A204.1 (cell line): ENCODE data around the gene CADPS2.

Experiments
- FAIRE-seq: peaks from 2 replicates; lab custom pipeline; 2012; peaks lifted over from hg19 to GRCh38; lab: Jason Lieb, UNC

CADPS2 gene

GRCh38 chr7:122600042-122600441 lies 286.2 kb downstream of the CADPS2 start:
- FAIRE-seq: no peak

DNA sequence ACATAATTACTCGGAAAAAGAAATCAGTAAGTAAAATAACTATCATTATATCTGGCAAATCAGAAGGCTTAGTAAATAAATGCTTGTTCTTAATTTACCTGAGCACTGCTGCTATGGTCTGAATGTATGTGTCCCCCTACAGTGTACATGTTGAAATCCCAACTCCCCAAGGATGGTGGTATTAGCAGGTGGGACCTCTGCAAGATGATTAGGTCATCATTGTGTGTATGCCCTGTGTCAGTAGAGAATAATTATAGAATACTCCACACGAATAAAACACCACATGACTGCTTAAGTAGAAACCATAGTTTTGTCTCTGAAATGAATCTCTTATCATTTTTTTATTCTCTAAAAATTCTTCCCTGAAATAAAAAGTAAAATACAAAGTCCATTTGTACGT lies 289.0 kb downstream of the CADPS2 start:
- FAIRE-seq: no peak

- no peak for FAIRE-seq
Observed at GRCh38 chr7:122595885-122596284, 290.4 kb downstream of the CADPS2 start.

DNA sequence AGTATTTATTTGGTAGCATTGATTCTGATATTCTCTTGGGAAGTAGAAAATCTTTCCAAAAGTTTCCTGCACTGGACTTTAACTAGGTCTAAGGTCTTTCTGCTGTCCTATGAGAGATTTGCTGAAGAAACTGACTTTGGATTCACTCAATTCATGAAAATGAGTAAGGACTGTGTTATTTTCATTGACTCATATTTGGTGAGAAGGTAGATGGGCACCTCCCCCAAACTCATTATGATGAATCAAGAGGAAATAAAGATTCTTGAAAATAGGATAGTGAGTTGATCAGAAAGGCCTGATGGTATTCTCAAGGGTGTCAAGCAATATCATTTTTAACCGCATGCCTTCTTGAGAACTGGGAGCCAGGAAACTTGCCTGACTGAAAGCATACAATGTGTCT lies 297.6 kb downstream of the CADPS2 start:
- FAIRE-seq: no peak

DNA sequence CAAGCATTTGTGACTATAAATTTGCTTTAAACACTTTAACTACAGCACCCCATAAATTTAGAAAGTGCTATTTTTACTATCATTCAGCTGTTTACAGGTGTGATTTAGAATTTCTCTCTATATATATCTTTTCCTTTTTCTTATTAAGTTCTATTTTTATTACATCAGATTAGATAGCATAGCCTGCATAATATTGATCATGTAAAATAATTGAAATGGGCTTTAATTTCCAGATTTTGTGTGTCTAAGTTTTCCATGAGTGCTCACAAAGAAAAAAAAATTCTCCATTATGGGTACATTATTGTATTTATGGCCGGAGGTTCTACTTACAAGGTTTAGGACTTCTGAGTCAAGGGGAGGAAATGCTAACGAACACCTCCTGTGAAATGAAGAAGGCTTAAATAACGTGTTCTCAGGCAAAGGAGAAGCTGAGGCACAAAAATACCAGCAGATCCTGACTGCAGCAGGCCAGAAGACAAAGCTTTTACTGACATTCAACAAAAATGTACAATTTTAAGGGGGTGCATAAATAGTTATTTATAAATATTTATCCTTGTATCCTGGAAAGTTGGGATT lies 301.5 kb downstream of the CADPS2 start:
- FAIRE-seq: no peak

- no peak for FAIRE-seq
Observed at GRCh38 chr7:122578350-122578749, 307.9 kb downstream of the CADPS2 start.

DNA sequence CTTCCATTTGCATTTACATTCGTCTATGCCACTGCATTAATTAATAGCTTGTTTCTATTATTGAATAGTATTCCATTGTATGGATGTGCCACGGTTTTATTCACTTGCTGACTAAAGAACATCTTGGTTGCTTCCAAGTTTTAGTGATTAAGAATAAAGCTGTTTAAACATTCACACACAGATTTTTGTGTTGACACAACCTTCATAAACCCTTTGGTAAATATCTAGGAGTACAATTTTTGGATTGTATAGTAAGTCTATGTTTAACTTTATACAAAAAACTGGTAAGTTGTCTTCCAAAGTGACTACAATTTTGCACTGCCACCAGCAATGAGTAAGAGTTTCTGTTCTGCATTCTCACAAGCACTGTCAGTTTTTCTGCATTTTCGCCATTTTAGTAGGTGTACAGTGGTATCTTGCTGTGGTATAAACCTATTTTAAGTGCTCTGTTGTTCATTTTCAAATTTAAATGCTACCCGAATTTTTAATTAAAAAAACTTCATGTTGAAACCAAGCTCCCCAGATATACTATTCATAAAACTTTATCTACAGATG lies 308.7 kb downstream of the CADPS2 start:
- no peak for FAIRE-seq

DNA sequence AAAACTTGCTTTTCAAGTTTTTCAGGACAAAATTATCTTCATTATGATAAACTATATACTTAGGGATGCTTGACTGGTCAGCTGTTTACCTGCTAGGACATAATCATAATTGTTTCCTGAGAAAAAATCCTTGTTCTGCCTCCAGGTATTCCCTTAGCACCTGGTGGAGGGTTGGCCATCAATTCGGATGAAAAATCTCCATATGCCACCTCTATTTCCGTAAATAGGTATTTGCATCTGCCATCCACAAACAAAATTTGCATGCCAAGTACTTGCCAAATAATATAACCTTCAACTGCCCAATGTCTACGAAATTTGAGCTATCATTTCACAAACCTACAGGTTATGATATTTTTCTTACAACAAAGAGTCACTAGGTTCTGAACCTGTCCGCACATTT lies 313.6 kb downstream of the CADPS2 start:
- FAIRE-seq: no peak

DNA sequence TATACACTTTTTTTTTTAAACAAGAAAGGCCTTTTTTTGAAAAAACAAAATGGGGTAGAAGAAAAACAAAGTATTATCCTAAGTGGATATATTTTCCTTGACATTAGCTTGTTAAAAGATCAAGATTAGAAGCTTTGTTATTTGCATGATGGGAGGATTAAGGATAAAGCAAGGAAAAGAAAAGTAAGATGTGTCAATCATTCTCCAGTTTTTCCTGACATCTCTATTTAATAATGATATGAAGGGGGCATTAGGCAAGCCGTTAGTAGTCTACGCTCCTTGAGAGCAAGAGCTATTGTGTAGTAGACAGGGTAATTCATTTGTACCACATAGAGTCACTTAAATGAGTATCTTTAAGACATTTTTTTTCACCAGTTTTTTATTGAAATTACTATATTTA lies 324.9 kb downstream of the CADPS2 start:
- FAIRE-seq: no peak

DNA sequence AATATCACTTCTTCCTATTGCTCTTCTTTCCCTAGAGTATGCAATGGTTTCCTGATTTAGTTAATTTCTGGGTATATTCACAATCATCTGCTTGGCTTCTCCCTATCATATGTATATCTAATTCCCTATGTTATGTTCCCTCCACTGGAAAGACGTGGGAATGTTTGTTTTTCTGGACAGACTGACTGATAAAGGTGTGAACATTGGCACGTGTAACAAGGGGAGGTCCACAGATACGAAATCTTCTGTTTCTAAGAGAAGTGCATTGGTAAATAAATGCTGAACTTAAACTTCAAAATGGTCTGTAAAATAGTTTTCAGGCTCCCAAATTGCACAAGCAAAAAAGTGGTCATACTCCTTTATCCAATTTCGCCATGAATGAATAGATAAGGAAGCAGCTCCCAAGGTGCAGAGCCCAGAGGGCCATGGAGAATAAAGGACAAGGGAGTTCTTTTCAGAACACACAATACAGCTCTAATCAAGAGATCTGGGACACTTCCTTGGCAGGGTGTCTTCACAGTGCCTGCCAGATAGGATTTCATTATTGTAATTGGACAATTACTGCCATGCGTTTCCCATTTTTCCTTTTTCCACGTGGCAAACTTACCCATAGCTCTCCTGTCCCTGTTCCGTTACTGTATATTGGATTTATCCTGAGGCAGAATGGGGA lies 329.3 kb downstream of the CADPS2 start:
- FAIRE-seq: no peak

GRCh38 chr7:122556219-122556618 lies 330.0 kb downstream of the CADPS2 start:
- no peak for FAIRE-seq

DNA sequence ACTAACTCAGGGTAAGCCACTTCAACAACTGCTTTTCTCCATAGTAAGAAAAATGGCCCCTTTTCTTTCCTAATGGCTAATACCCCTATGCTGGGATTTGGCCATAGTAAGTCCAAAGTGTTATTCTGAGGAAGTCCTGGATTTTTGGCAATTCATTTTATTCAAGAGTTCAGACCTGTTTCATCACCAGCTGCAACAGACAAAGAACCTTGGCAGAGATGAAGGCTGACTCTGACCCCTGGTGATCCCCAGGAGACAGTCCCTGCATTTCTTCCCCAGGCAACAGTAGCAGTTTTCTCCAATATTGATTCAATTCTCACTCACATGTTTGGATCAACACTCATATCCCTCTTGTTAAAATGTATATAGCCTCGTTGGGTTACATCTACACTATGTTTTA lies 332.5 kb downstream of the CADPS2 start:
- FAIRE-seq: no peak

GRCh38 chr7:122552769-122553168 lies 333.5 kb downstream of the CADPS2 start:
- no peak for FAIRE-seq

- FAIRE-seq: peak; percentile 64
Observed at GRCh38 chr7:122550545-122550944, 335.7 kb downstream of the CADPS2 start.

DNA sequence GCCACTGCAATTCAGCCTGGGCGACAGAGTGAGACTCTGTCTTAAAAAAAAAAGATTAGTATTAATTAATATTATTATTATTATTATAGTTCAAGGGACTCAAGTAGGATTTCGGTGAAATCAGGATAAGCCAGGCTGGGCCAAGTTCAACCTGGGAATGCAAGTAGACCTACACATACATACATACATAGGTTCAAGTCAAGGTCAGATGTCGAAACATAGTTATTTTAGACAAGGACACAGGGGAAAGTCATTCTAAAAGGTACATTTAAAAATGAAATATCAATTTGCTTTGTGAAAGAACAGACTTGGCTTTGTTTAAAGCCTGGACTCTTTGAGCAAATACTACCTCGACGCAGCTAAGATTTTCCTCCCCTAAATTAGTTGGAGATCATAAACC lies 336.7 kb downstream of the CADPS2 start:
- no peak for FAIRE-seq

GRCh38 chr7:122546496-122546895 lies 339.8 kb downstream of the CADPS2 start:
- FAIRE-seq: no peak

- FAIRE-seq: no peak
Observed at GRCh38 chr7:122544463-122544862, 341.8 kb downstream of the CADPS2 start.

DNA sequence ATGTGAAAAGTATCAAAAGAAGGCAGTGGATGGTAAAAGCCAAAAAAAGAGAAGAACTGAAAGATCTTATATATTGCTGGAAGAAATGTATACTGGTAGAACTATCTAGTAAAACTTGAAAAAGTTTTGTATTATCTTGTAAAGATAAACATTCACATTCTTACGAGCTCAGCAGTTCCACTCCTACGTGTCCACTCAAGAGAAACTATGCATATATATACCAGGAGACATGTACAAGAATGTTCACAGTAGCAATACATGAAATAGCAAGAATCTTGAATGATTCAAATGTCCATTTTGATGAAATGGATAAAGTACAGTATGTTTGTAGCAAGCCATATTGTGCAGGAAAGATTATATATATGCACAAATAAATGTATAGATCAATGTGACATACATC lies 342.4 kb downstream of the CADPS2 start:
- no peak for FAIRE-seq

DNA sequence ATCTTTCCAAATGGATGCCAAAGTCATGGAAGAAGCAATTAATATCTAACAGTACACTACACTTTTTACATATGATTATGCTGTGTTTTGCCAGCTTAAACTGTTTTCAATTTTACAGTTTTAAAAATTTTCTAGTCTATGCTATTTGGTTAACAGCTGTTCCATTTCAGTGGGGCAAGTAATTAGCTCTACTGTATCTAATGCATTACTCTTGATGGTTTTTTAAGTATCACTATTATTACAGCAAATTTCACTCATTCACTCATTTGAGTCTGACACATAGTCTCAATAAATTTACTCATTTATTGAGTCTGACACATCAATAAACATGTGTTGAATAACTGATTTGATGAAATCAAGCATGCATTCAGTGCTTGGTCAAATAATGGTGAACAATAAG lies 343.1 kb downstream of the CADPS2 start:
- FAIRE-seq: no peak

GRCh38 chr7:122535086-122535485 lies 351.2 kb downstream of the CADPS2 start:
- no peak for FAIRE-seq

GRCh38 chr7:122532406-122533269 lies 353.6 kb downstream of the CADPS2 start:
- peak; percentile 98 for FAIRE-seq

DNA sequence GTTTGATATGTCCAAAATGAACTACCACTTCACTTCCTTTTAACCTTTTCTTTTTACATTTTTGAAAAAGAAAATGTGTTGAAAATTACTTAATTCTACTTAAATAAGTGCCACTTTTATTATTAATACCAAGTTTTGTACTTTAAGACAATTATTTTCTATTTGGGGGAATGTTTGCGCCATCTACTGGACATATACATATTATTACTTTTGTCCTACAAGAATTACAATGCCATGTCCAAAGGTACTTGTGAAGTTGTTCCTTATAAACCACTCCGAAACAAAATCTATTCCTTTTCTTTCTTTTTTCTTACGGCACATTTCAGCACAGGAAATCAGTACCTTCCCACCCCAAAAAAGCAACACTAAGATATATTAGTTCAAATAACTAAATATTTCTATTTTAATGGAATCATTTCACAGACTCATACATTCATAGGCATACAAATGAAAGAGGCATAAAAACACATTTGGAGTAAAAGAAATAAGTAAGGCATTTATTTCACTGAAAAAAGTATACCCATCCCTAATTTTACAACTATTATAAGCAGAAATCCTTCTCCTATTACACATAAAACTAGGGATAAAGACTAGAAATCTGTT lies 357.3 kb downstream of the CADPS2 start:
- FAIRE-seq: peak; percentile 99

DNA sequence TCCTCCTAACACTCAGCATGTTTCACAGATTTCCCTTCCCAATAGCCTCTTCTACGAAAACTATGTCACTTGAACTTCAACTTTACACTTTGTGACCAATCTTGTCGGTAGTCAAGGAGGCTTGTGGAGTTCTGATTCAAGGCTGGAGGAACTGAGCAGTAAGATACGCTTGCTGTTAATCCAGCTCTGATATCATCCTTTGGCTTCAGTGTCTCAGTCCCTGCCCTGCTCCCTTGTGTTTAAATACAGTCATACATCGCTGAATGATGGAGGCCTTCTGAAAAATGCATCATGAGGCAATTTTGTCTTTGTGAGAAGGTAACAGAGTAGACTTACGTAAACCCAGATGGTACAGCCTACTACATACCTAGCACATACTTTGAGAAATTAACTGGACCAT lies 360.9 kb downstream of the CADPS2 start:
- FAIRE-seq: no peak
